HepG2 (cell line): Measurements from ENCODE around the gene LENEP.

Experiments used
- POLR2A ChIP-seq, 2 experiments: IDR thresholded peaks; 2 replicates each; pipeline ENCODE4 v1.6.1; 2011; ENCODE audit warnings: low read depth in 2 of 2, low read length in 2 of 2, mild to moderate bottlenecking in 1 of 2, moderate library complexity in 1 of 2; ENCODE audit not compliant: insufficient read depth in 1 of 2
- UBTF ChIP-seq: sonication (generic); formaldehyde crosslinking; IDR thresholded peaks from 2 replicates; pipeline ENCODE4 v1.4.0; 2020; ENCODE audit warnings: mild to moderate bottlenecking, missing genetic modification reagents
- ZNF644 ChIP-seq: IDR thresholded peaks from 2 replicates; pipeline ENCODE4 v1.6.1; 2016; ENCODE audit warnings: low read depth
- TF ChIP-seq, protein P1 (sequence below): sonication (generic); formaldehyde crosslinking; IDR thresholded peaks from 2 replicates; pipeline ENCODE4 v1.4.0; 2020; ENCODE audit warnings: missing genetic modification reagents, borderline replicate concordance

DNA sequence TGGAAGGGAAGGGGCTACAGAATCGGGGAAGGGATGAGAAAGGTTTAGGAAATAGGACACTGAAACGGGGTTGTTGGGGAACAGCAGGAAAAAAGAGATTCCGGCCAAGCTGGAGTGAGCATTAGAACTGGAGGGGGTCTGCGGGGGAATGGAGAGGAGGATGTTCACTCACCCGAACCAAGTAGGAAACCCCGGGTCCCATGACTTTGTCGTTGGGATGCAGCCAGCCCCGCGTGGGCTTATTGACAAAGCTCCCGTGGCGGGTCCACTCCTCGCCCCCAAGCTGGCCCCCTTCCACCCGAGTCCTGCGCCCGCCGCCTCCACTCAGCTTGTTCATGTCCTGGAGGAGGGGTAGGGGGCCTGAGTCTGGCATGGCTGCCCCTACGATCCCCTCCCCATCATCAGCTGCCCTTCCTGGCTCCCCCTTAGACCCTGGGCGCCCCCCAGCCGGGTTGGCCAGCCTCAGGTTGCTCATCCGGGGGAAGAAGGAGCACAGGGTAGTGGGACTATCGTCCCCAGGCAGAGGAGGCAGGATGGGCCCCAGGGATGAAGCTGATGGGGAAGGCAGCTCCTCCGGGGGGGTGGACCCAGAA lies 23.4 kb upstream of the LENEP start:
- TF ChIP-seq ZNF644 (CRISPR knock-in tag) (no peak), UBTF (CRISPR knock-in tag) (no peak), POLR2A (IDR thresholded peaks at IDR 0.05; ENCODE audit: insufficient read depth in 1 of 2, low read depth in 2 of 2, low read length in 2 of 2) (no peak; a peak in 1 of 4 replicates)
- TF ChIP-seq, protein P1, sequence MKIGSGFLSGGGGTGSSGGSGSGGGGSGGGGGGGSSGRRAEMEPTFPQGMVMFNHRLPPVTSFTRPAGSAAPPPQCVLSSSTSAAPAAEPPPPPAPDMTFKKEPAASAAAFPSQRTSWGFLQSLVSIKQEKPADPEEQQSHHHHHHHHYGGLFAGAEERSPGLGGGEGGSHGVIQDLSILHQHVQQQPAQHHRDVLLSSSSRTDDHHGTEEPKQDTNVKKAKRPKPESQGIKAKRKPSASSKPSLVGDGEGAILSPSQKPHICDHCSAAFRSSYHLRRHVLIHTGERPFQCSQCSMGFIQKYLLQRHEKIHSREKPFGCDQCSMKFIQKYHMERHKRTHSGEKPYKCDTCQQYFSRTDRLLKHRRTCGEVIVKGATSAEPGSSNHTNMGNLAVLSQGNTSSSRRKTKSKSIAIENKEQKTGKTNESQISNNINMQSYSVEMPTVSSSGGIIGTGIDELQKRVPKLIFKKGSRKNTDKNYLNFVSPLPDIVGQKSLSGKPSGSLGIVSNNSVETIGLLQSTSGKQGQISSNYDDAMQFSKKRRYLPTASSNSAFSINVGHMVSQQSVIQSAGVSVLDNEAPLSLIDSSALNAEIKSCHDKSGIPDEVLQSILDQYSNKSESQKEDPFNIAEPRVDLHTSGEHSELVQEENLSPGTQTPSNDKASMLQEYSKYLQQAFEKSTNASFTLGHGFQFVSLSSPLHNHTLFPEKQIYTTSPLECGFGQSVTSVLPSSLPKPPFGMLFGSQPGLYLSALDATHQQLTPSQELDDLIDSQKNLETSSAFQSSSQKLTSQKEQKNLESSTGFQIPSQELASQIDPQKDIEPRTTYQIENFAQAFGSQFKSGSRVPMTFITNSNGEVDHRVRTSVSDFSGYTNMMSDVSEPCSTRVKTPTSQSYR (CRISPR knock-in tag): no peak
